Type B pancreatic cell (in vitro differentiated cells): ENCODE measurements around the gene KRT7. TPM values are rescaled to one million over a fixed set of nuclear protein-coding genes. Genes with fewer than 3 reads are reported as not detected.
"Not testable (repeated sequence)": the region's sequence is repeated elsewhere in the genome, so short reads cannot be mapped to it uniquely, and the experiment has no call there.

Experiments
- DNase-seq: peaks from one replicate; pipeline ENCODE4 v3.0.0; 2021; ENCODE audit warnings: mixed read lengths; ENCODE audit not compliant: unreplicated experiment; ENCODE audit errors: extremely low spot score
- H3K27ac Mint-ChIP-seq: 2 replicates; pipeline ENCODE4 v1.8.0; 2021; ENCODE audit warnings: mild to moderate bottlenecking, mixed read lengths
- H3K27me3 Mint-ChIP-seq: 2 replicates; pipeline ENCODE4 v1.8.0; 2021; ENCODE audit warnings: mixed read lengths
- H3K36me3 Mint-ChIP-seq: 2 replicates; pipeline ENCODE4 v1.8.0; 2021; ENCODE audit warnings: mixed read lengths
- H3K4me1 Mint-ChIP-seq: one replicate; pipeline ENCODE4 v1.8.0; 2021; ENCODE audit warnings: mixed read lengths; ENCODE audit not compliant: unreplicated experiment
- H3K4me3 Mint-ChIP-seq: 2 replicates; pipeline ENCODE4 v1.8.0; 2021; ENCODE audit warnings: mild to moderate bottlenecking, mixed read lengths
- H3K9me3 Mint-ChIP-seq: 2 replicates; pipeline ENCODE4 v1.8.0; 2021; ENCODE audit warnings: mixed read lengths
- CTCF ChIP-seq: fragments of 200-600 bp; sonication (generic); conservative IDR thresholded peaks from 2 replicates; pipeline ENCODE4 v1.5.0; 2021; ENCODE audit warnings: antibody characterized with exemption, mild to moderate bottlenecking
- total RNA-seq: library from RNA; stranded (reverse); gene quantifications from 2 replicates; pipeline ENCODE4 v1.2.1, GENCODE V29; 2021; ENCODE audit warnings: low replicate concordance

Gene KRT7
- total RNA-seq, 1 donor from 2014 or later = 125 TPM

GRCh38 chr12:52280319-52280795, 47.3 kb downstream of the KRT7 start:
- TF ChIP-seq CTCF = no peak
- Mint-ChIP-seq H3K36me3 (no peaks in the 10 kb centered on the region), H3K9me3 (no peaks in the 10 kb centered on the region), H3K4me1 (peaks cover 22% of the 10 kb centered on the region), H3K27ac (peak overlapping the region; percentile 91), H3K4me3 (peak overlapping the region; percentile 29), H3K27me3 (peaks cover 27% of the 10 kb centered on the region)
- peak; percentile 57 for DNase-seq

GRCh38 chr12:52280796-52281560, 47.9 kb downstream of the KRT7 start:
- DNase-seq = peak; percentile 60
- Mint-ChIP-seq H3K36me3 (no peaks in the 10 kb centered on the region), H3K27me3 (peaks cover 26% of the 10 kb centered on the region), H3K4me3 (no peak overlapping the region), H3K4me1 (peaks cover 22% of the 10 kb centered on the region), H3K27ac (peak overlapping the region; percentile 91), H3K9me3 (no peaks in the 10 kb centered on the region)
- TF ChIP-seq CTCF = no peak

DNA sequence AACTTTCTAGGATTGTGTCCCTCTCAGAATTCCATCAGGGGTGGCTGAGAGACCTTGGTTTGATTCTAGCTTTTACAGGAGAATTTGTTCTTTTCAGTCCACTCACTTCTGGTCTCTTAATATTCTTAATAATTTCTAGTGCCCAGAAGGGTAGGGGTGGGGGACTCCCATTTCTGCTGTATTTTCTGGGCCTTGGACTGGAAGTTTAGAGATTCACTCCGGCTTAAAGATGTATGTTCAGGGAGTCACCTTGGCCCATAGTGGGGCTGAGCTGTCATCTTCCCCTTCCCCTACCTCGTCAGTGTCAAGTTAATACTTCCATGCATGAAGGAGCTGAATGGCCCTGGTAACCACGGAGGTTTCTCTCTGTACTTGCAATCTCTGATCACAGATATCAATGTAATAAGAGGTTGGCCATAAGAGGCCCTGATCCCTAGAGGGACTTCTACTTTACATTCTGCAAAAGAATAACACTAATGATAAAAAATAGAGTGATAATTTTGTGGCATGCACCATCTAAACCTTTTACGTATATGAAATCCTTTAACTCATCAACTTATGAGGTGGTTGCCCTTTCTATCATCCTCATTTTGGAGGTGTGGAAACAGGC, 51.6 kb downstream of the KRT7 start:
- peaks cover 16% of the 10 kb centered on the region for H3K4me1 Mint-ChIP-seq
- H3K9me3 Mint-ChIP-seq = no peaks in the 10 kb centered on the region
- peaks cover 4% of the 10 kb centered on the region for H3K27me3 Mint-ChIP-seq
- no peak overlapping the region for H3K4me3 Mint-ChIP-seq
- H3K27ac Mint-ChIP-seq = no peak overlapping the region
- no peaks in the 10 kb centered on the region for H3K36me3 Mint-ChIP-seq
- no peak for TF ChIP-seq CTCF
- DNase-seq = peak; percentile 15

GRCh38 chr12:52285172-52285745, 52.2 kb downstream of the KRT7 start:
- peaks cover 10% of the 10 kb centered on the region for H3K4me1 Mint-ChIP-seq
- no peak overlapping the region for H3K27ac Mint-ChIP-seq
- no peaks in the 10 kb centered on the region for H3K36me3 Mint-ChIP-seq
- H3K9me3 Mint-ChIP-seq = no peaks in the 10 kb centered on the region
- no peak for TF ChIP-seq CTCF
- H3K4me3 Mint-ChIP-seq = no peak overlapping the region
- no peaks in the 10 kb centered on the region for H3K27me3 Mint-ChIP-seq
- DNase-seq = no peak

DNA sequence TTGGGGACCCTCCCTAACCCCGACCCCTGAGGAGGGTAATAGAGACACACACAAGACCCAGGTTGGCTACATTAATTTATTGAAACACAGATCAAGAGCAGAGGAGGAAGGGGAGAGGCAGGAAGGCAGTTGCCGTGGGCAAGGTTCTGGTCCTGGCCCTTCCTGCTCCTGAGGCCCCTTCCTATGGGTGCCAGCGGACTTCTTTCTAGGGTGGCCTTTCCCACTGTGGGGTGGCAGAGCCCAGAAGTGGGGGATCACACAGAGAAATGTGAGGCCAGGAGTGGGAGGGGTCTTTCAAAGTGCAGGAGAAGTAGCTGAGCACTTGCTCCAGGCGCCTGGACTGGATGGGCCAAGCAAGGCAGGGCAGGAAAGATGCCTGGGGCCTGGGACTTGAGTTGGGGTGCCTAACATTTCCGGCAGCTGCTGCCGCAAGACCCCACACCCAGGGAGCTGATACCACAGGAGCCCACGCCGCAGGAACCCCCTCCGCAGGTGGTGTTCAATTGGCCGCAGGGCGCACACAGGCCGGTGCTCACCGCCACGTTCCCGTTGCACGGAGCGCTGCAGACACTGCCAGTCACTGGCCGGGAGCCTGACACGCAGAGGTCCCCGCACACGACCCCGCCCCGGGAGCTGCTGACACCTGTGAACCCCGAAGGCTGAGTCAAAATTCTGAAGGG, 52.9 kb downstream of the KRT7 start:
- no peak overlapping the region for H3K4me3 Mint-ChIP-seq
- no peak for TF ChIP-seq CTCF
- DNase-seq = peak; percentile 60
- H3K27ac Mint-ChIP-seq = no peak overlapping the region
- H3K27me3 Mint-ChIP-seq = no peaks in the 10 kb centered on the region
- H3K36me3 Mint-ChIP-seq = no peaks in the 10 kb centered on the region
- H3K4me1 Mint-ChIP-seq = peaks cover 3% of the 10 kb centered on the region
- no peaks in the 10 kb centered on the region for H3K9me3 Mint-ChIP-seq

DNA sequence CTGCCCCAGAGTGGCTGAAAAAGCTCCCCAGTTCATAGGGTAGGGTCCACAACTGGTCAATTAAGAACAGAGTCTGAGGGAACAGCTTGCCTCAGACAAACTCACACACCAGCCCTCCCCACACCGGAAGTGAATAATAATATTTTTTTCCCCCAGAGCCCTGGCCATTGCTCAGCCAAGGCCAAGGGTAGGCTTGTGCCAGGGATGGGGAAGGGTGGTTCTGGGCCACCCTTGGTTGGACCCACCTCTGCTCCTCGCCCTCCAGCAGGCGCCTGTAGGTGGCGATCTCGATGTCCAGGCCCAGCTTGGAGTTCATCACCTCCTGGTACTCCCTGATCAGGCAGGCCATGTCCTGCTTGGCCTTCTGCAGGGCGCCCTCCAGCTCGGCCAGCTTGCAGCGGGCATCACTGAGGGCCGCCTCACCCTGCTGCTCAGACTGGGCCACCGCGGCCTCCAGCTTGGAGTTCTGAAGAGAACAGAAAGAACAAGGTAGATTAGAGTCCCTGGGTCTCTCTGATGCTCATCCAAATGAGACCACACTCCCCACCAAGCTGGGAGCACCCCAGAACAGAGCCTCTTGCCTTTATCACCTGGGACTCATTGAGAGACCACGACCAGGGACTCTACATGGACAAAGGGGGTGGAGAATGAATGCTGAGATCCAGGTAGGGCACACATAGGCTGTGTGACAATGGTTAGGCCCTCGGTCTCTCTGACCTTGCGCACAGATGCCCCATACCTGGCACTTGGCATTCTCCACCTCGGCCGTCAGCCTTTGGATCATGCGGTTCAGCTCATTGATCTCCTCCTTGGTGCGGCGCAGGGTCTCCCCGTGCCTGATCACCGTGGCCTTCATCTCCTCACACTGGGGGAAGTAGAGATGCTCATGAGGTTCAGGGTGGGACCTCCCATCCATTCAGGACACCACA, 54.1 kb downstream of the KRT7 start:
- not testable (repeated sequence) for H3K27ac Mint-ChIP-seq, H3K4me1 Mint-ChIP-seq, H3K4me3 Mint-ChIP-seq, H3K27me3 Mint-ChIP-seq, H3K9me3 Mint-ChIP-seq, H3K36me3 Mint-ChIP-seq
- DNase-seq = peak; percentile 36
